Left renal pelvis (tissue), 4 donors: ENCODE data around the gene EFHC1. TPM values are rescaled to one million over a fixed set of nuclear protein-coding genes. Genes with fewer than 3 reads are reported as not detected.

ENCODE experiments used
- DNase-seq, 4 donors: peaks; one replicate each; pipeline ENCODE4 v3.0.0-alpha.2; 2013; ENCODE audit warnings: low read depth in 4 of 4, low spot score in 3 of 4
- polyA plus RNA-seq, 4 donors: library from polyadenylated mRNA; unstranded; fragments of 120-200 nt; gene quantifications; one replicate each; pipeline ENCODE4 v1.2.1, GENCODE V29; 2013; ENCODE audit not compliant: insufficient read length in 4 of 4

The EFHC1 gene
- polyA plus RNA-seq, 4 donors: 40.8 to 61.1 (median 56.8) TPM

GRCh38 chr6:52550014-52550575 is 130.0 kb downstream of the EFHC1 start:
- DNase-seq: no peak

- no peak for DNase-seq
Measured at GRCh38 chr6:52550870-52551269, 130.7 kb downstream of the EFHC1 start.

GRCh38 chr6:52551483-52552277 is 131.5 kb downstream of the EFHC1 start:
- DNase-seq: peak in 2 of 4 donors; percentile 44 to 52

GRCh38 chr6:52552278-52552643 is 132.1 kb downstream of the EFHC1 start:
- no peak for DNase-seq

GRCh38 chr6:52553158-52553557 is 133.0 kb downstream of the EFHC1 start:
- no peak for DNase-seq

- no peak for DNase-seq
Measured at GRCh38 chr6:52553719-52554118, 133.6 kb downstream of the EFHC1 start.

- no peak for DNase-seq
Measured at GRCh38 chr6:52554684-52555280, 134.6 kb downstream of the EFHC1 start.

- DNase-seq: no peak
Measured at GRCh38 chr6:52555518-52556233, 135.5 kb downstream of the EFHC1 start.

- DNase-seq: no peak
Measured at GRCh38 chr6:52557389-52558265, 137.5 kb downstream of the EFHC1 start.

- no peak for DNase-seq
Measured at GRCh38 chr6:52558266-52559000, 138.3 kb downstream of the EFHC1 start.

GRCh38 chr6:52560462-52560861 is 140.3 kb downstream of the EFHC1 start:
- DNase-seq: no peak

- no peak for DNase-seq
Measured at GRCh38 chr6:52562911-52563310, 142.8 kb downstream of the EFHC1 start.

- no peak for DNase-seq
Measured at GRCh38 chr6:52564856-52565255, 144.7 kb downstream of the EFHC1 start.

- DNase-seq: no peak
Measured at GRCh38 chr6:52566201-52566600, 146.1 kb downstream of the EFHC1 start.

GRCh38 chr6:52566853-52567279 is 146.7 kb downstream of the EFHC1 start:
- no peak for DNase-seq

GRCh38 chr6:52568320-52568719 is 148.2 kb downstream of the EFHC1 start:
- no peak for DNase-seq

GRCh38 chr6:52570291-52570700 is 150.2 kb downstream of the EFHC1 start:
- DNase-seq: no peak

- DNase-seq: no peak
Measured at GRCh38 chr6:52571099-52571755, 151.1 kb downstream of the EFHC1 start.

GRCh38 chr6:52572536-52572935 is 152.4 kb downstream of the EFHC1 start:
- DNase-seq: no peak
